Kidney (tissue), 14 donors: ENCODE results near the gene DFFB. TPM values are rescaled to one million over a fixed set of nuclear protein-coding genes. Genes with fewer than 3 reads are reported as not detected.

Experiments
- DNase-seq, 5 donors: peaks; one replicate each; pipeline ENCODE4 v3.0.0-alpha.2; 2013 to 2020
- FAIRE-seq: peaks from 2 replicates; lab custom pipeline; 2012; peaks lifted over from hg19 to GRCh38; lab: Jason Lieb, UNC
- H3K27ac ChIP-seq, 2 donors: one replicate each; pipeline ENCODE4 v1.7.0; 2013; ENCODE audit warnings: low read depth in 2 of 2, low read length in 2 of 2, inconsistent platforms in 1 of 2
- H3K27me3 ChIP-seq: one replicate; pipeline ENCODE4 v1.7.1; 2013; ENCODE audit warnings: low read length, inconsistent platforms; ENCODE audit not compliant: control insufficient read depth, insufficient read depth
- H3K36me3 ChIP-seq, 3 donors: one replicate each; pipeline versions ENCODE4 v1.7.0 to v1.7.1; 2013; ENCODE audit warnings: low read length in 3 of 3, control low read depth in 1 of 3, inconsistent platforms in 1 of 3; ENCODE audit not compliant: insufficient read depth in 3 of 3, control insufficient read depth in 2 of 3
- H3K4me1 ChIP-seq, 3 donors: one replicate each; pipeline versions ENCODE4 v1.7.0 to v1.7.1; 2013; ENCODE audit warnings: low read length in 3 of 3, inconsistent platforms in 1 of 3, low read depth in 1 of 3; ENCODE audit not compliant: control insufficient read depth in 2 of 3, insufficient read depth in 2 of 3
- H3K4me3 ChIP-seq, 3 donors: one replicate each; pipeline versions ENCODE4 v1.7.0 to v1.8.1; 2013; ENCODE audit warnings: low read length in 3 of 3, control low read depth in 1 of 3, inconsistent platforms in 1 of 3
- H3K9ac ChIP-seq, 3 donors: one replicate each; pipeline versions ENCODE4 v1.7.0 to v1.7.1; 2013; ENCODE audit warnings: low read length in 3 of 3, control low read depth in 1 of 3, inconsistent platforms in 1 of 3
- H3K9me3 ChIP-seq, 3 donors: one replicate each; pipeline versions ENCODE4 v1.7.0 to v1.7.1; 2013; ENCODE audit warnings: low read length in 3 of 3, control low read depth in 1 of 3, inconsistent platforms in 1 of 3; ENCODE audit not compliant: control insufficient read depth in 2 of 3, insufficient read depth in 1 of 3
- intact Hi-C: fragments of 100-400 bp; cut with DNase I; formaldehyde crosslinking; loops from one replicate; pipeline ENCODE4 v1.11.1; 2022
- polyA plus RNA-seq: library from polyadenylated mRNA; stranded (reverse); fragments of 350-450 nt; fragmentation: Illumina TruSeq; extraction: RNeasy Lipid Tissue Mini Kit (QIAGEN cat#74804); gene quantifications from one replicate; pipeline ENCODE4 v1.2.3, GENCODE V29; 2014; ENCODE audit warnings: low read depth, low replicate concordance; ENCODE audit not compliant: insufficient read depth
- total RNA-seq: library from RNA; stranded (reverse); fragmentation: NEBNext Ultra II Directional; extraction: Animal tissue kit (Norgen Biotek cat#: 25700); gene quantifications from one replicate; pipeline ENCODE4 v1.2.1, GENCODE V29; 2021
- TF ChIP-seq, protein P1 (sequence below): IDR thresholded peaks from 3 replicates; pipeline ENCODE4 v1.5.1; 2012; ENCODE audit warnings: mild to moderate bottlenecking, moderate library complexity, borderline replicate concordance; ENCODE audit not compliant: insufficient read depth; ENCODE audit errors: extremely low read depth
- donor health status: control.
- donor health status: control.
- donor health status: control.
- donor health status: control.
- donor health status: control.
- donor health status: DM: yes; HTN: yes; CAD: no.
- donor health status: Normal renal cell carcinoma (clear cell type).

The DFFB gene
- total and polyA plus RNA-seq, 2 donors from 2014 or later, result 5.6 to 8.2 TPM

DNA sequence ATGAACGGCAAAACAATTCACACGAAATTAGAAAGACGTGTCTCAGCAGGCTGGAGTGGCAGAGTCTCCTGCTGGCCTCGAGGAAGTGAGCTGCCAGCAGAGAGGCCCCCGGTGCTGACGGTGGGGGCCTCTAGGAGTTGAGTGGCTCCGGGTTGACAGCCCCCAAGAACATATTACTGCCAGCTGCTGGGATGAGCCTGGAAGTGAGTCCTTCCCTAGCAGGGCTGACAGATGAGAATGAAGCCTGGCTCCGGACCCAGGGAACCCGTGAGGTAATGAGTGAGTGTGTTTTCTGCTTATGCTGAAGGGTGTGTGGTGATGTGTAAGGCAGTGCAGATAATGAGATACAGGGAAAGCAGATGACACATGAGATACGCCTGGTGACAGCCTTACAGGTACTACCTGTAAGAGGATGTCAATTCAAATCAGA lies 37.5 kb upstream of the DFFB start:
- intact Hi-C loops, result no loop called here
- no peak overlapping the region for H3K4me3 ChIP-seq
- TF ChIP-seq, protein P1, sequence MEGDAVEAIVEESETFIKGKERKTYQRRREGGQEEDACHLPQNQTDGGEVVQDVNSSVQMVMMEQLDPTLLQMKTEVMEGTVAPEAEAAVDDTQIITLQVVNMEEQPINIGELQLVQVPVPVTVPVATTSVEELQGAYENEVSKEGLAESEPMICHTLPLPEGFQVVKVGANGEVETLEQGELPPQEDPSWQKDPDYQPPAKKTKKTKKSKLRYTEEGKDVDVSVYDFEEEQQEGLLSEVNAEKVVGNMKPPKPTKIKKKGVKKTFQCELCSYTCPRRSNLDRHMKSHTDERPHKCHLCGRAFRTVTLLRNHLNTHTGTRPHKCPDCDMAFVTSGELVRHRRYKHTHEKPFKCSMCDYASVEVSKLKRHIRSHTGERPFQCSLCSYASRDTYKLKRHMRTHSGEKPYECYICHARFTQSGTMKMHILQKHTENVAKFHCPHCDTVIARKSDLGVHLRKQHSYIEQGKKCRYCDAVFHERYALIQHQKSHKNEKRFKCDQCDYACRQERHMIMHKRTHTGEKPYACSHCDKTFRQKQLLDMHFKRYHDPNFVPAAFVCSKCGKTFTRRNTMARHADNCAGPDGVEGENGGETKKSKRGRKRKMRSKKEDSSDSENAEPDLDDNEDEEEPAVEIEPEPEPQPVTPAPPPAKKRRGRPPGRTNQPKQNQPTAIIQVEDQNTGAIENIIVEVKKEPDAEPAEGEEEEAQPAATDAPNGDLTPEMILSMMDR, result no peak
- H3K27ac ChIP-seq, result no peak overlapping the region
- no peak overlapping the region for H3K9ac ChIP-seq
- H3K27me3 ChIP-seq, result no peaks in the 10 kb centered on the region
- no peak for FAIRE-seq
- H3K4me1 ChIP-seq, result peaks cover 0 to 9% (median 3%) of the 10 kb centered on the region in 3 donors
- DNase-seq, result peak in 1 of 5 donors; percentile 29
- H3K9me3 ChIP-seq, result no peaks in the 10 kb centered on the region
- H3K36me3 ChIP-seq, result peaks cover 3 to 26% (median 20%) of the 10 kb centered on the region in 3 donors

DNA sequence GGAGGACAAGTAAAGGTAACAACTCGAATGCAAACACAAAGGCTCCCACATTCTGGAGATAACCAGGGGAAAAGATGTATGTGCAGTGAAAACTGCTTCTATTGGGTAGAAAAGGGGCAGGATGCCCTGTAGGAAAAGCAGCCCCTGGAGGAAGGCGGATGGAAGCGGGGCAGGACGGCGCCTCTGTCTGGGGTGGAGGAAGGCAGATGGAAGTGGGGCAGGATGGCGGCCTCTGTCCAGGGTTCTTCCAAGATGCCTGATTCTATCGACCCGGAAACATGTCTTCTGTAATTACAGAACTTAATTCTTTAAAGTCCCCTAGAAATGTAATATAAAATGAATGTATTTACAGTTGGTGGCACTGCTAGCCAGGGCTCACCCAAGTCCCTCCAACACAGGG lies 37.0 kb upstream of the DFFB start:
- Histone ChIP-seq H3K9ac (no peak overlapping the region), H3K27ac (no peak overlapping the region), H3K4me3 (no peak overlapping the region), H3K36me3 (peaks cover 3 to 28% (median 20%) of the 10 kb centered on the region in 3 donors), H3K9me3 (no peaks in the 10 kb centered on the region), H3K27me3 (no peaks in the 10 kb centered on the region), H3K4me1 (peaks cover 0 to 9% (median 3%) of the 10 kb centered on the region in 3 donors)
- TF ChIP-seq, protein P1, result no peak
- intact Hi-C loops, result no loop called here
- FAIRE-seq (no peak), DNase-seq (peak in 1 of 5 donors; percentile 11)

DNA sequence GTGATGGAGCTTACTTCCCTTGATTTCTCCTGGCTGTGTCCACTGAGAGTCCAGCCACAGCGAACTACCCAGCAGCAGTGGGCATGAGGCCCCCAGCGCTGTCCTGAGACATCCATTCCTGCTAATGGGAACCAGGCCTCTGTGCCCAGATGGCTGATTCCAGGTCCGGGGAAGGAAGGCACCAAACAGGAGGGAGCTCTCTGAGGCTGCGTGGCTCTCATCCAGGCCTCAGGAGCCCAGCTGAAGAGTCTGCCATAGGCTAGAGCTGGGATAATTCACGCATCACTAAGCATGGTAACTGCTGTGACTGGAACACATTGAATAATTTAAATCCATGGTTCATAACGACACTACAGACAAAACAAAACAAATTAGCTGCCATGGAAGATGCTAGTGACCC lies 36.3 kb upstream of the DFFB start:
- Histone ChIP-seq H3K27ac (no peak overlapping the region), H3K9me3 (no peaks in the 10 kb centered on the region), H3K27me3 (no peaks in the 10 kb centered on the region), H3K4me1 (peaks cover 0 to 9% (median 3%) of the 10 kb centered on the region in 3 donors), H3K36me3 (peaks cover 3 to 33% (median 21%) of the 10 kb centered on the region in 3 donors), H3K9ac (no peak overlapping the region), H3K4me3 (no peak overlapping the region)
- intact Hi-C loops, result no loop called here
- TF ChIP-seq, protein P1, result no peak
- FAIRE-seq (no peak), DNase-seq (peak in 4 of 5 donors; percentile 22 to 65 (median 56))

DNA sequence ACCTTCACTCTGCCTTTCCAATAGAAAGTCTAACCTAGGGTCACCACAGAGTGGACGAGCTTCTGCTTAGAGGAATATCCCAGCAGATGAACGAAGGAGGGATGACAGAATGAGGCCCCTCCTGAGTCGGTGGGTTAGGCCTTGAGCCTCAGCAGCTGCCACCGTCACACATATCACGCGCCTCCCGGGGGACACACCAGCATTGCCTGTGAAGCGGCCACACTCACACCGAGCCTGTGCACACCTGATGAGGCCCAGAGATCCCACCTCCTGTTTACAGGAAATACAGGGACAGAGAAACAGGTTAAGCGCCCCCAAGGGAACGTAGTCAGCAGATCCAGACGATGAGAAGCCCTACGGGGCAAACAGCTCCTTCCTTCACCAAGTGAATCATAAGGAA lies 35.8 kb upstream of the DFFB start:
- peaks cover 3 to 33% (median 22%) of the 10 kb centered on the region in 3 donors for H3K36me3 ChIP-seq
- FAIRE-seq, result no peak
- no peaks in the 10 kb centered on the region for H3K9me3 ChIP-seq
- intact Hi-C loops, result no loop called here
- DNase-seq, result peak in 1 of 5 donors; percentile 61
- H3K4me1 ChIP-seq, result peaks cover 0 to 9% (median 3%) of the 10 kb centered on the region in 3 donors
- H3K9ac ChIP-seq, result no peak overlapping the region
- no peaks in the 10 kb centered on the region for H3K27me3 ChIP-seq
- TF ChIP-seq, protein P1, result no peak
- H3K4me3 ChIP-seq, result no peak overlapping the region
- H3K27ac ChIP-seq, result no peak overlapping the region
